ENCODE measurements around the gene TLCD5.

The TLCD5 gene

GRCh38 chr11:120338107-120338933 is 13.2 kb downstream of the TLCD5 start:
- DNase-seq: no peak

- no peak for DNase-seq
Observed at GRCh38 chr11:120339394-120339890, 14.3 kb downstream of the TLCD5 start.

GRCh38 chr11:120340529-120340928 is 15.4 kb downstream of the TLCD5 start:
- no peak for DNase-seq

GRCh38 chr11:120342226-120342625 is 17.1 kb downstream of the TLCD5 start:
- DNase-seq: no peak

GRCh38 chr11:120342678-120343077 is 17.6 kb downstream of the TLCD5 start:
- no peak for DNase-seq

- DNase-seq: no peak
Observed at GRCh38 chr11:120343429-120343828, 18.3 kb downstream of the TLCD5 start.

- DNase-seq: no peak
Observed at GRCh38 chr11:120344302-120345004, 19.4 kb downstream of the TLCD5 start.

GRCh38 chr11:120346233-120346632 is 21.1 kb downstream of the TLCD5 start:
- no peak for DNase-seq

- DNase-seq: no peak
Observed at GRCh38 chr11:120350637-120351036, 25.5 kb downstream of the TLCD5 start.

GRCh38 chr11:120352405-120352804 is 27.3 kb downstream of the TLCD5 start:
- DNase-seq: no peak

- no peak for DNase-seq
Observed at GRCh38 chr11:120354068-120354467, 29.0 kb downstream of the TLCD5 start.

- no peak for DNase-seq
Observed at GRCh38 chr11:120354779-120355178, 29.7 kb downstream of the TLCD5 start.

GRCh38 chr11:120357620-120358019 is 32.5 kb downstream of the TLCD5 start:
- DNase-seq: no peak

- no peak for DNase-seq
Observed at GRCh38 chr11:120358729-120359128, 33.6 kb downstream of the TLCD5 start.

GRCh38 chr11:120363436-120363835 is 38.3 kb downstream of the TLCD5 start:
- no peak for DNase-seq

- no peak for DNase-seq
Observed at GRCh38 chr11:120365512-120365911, 40.4 kb downstream of the TLCD5 start.

- no peak for DNase-seq
Observed at GRCh38 chr11:120372296-120372695, 47.2 kb downstream of the TLCD5 start.

- DNase-seq: no peak
Observed at GRCh38 chr11:120375076-120375475, 50.0 kb downstream of the TLCD5 start.

- no peak for DNase-seq
Observed at GRCh38 chr11:120376547-120377182, 51.6 kb downstream of the TLCD5 start.

- DNase-seq: no peak
Observed at GRCh38 chr11:120378474-120378873, 53.4 kb downstream of the TLCD5 start.

GRCh38 chr11:120381401-120381800 is 56.3 kb downstream of the TLCD5 start:
- no peak for DNase-seq
